ENCODE measurements around the gene MCOLN3. TPM values are rescaled to one million over a fixed set of nuclear protein-coding genes. Genes with fewer than 3 reads are reported as not detected.

Gene MCOLN3
- total and polyA plus RNA-seq, 3 experiments from 2014 or later, result 0.29 to 0.50 (median 0.47) TPM

DNA sequence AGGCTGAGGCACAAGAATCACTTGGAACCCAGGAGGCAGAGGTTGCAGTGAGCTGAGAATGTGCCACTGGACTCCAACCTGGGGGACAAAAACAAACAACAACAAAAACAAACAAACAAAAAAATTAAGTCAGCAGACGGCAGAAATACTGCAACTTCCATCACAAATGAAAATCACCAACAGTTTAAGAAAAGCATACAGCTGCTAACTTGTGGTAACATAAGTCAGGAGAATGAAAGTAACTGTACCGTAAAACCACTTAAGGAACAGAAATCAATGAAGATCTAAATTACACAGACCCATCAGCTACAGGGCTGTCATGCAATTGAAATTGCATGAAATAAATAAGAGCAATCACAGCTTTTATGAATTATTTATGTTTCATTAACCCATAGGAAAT is 76.3 kb downstream of the MCOLN3 start:
- no peaks in the 10 kb centered on the region for H3K27me3 ChIP-seq (ENCODE audit: insufficient read depth, low read length, poor library complexity, severe bottlenecking)
- Mint-ChIP-seq H3K4me1 (peaks cover 48 to 73% (median 66%) of the 10 kb centered on the region in 3 donors), H3K9me3 (no peaks in the 10 kb centered on the region), H3K27ac (peak overlapping the region in 6 of 8 donors; percentile 34 to 89 (median 70)), H3K27me3 (no peaks in the 10 kb centered on the region), H3K4me3 (peak overlapping the region; percentile 18 to 79 (median 45)), H3K36me3 (peaks cover 0 to 19% (median 4%) of the 10 kb centered on the region in 3 donors)
- peaks cover 18% of the 10 kb centered on the region for H3K4me1 ChIP-seq (ENCODE audit: insufficient read depth, low read length)
- no peak overlapping the region for H3K4me3 ChIP-seq (ENCODE audit: low read length)
- ChIA-PET CTCF (interaction anchor here (1.2 to 3.8 kb wide), 4 partner anchors 17 to 56 kb away, joined by 3 to 26 read pairs (median 10); partner anchors contain the start of gene MCOLN2), POLR2A (interaction anchor here (1.3 kb wide), 1 partner anchor 25 kb away, joined by 3 read pairs; the partner anchor contains the start of gene MCOLN2)
- H3K9me3 ChIP-seq (ENCODE audit: low read length), result no peaks in the 10 kb centered on the region
- no peak for DNase-seq
- no peak overlapping the region for H3K27ac ChIP-seq (ENCODE audit: low read depth, low read length)
- H3K36me3 ChIP-seq (ENCODE audit: insufficient read depth, low read length), result no peaks in the 10 kb centered on the region

DNA sequence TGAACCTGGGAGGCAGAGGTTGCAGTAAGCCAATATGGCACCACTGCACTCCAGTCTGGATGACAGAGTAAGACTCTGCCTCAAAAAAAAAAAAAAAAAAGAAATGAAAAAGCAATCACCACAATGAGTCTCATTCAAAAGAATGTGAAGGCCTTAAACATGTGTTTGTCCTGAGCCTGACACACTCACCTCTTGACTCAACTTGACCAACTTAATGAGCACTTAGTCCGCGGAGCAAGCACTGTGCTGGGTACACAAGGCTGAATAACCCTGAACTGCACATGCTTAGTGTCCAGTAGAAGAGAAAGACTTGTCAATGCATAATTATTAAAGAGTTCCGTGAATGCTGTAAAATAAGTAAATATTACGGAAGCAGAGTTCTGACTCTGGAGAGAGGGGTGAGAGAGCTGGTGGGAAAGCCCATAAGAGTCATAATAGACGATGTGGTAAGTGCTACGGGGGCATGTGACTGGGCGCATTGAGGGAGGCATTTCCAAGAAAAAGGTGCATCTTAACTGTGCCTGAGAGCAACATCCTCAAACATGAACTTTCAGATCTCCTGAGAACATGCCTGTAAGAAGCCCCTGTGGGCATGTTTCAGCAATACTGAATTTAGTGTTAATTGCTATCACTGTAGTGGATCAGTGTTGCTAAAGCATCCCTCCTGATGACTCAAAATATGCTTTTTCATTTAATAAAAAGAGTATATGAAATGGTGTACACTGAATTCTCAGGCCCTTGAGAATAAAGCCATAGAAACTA is 78.6 kb downstream of the MCOLN3 start:
- CTCF ChIA-PET, result interaction anchor here (3.8 kb wide), 1 partner anchor 25 kb away, joined by 26 read pairs; no protein-coding TSS in a partner anchor
- no peak for DNase-seq

DNA sequence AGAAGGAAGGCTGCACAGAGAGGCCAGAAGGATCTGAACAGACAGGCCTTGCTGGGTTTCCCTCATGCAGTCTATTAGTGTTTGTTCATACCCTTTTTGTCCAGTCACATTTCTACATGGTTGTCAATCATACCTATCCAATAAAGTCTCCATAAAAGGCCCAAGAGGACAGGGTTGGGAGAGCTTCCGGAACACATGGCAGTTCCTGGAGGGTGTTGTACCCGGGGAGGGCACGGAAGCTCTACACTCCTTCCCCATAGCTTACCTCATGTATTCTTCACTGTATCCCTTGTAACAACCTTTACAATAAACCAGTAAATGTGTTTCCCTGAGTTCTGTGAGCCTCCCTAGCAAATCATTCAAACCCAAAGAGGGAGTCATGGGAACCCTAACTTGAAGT is 79.4 kb downstream of the MCOLN3 start:
- peaks cover 26 to 45% (median 40%) of the 10 kb centered on the region in 3 donors for H3K4me1 Mint-ChIP-seq

More for the DNA sequence above, 78.6 kb downstream of the MCOLN3 start:
- no peak overlapping the region for H3K27ac ChIP-seq (ENCODE audit: low read depth, low read length)
- Mint-ChIP-seq H3K27me3 (no peaks in the 10 kb centered on the region), H3K4me3 (peak overlapping the region in 2 of 7 donors; percentile 17 to 39), H3K4me1 (peaks cover 31 to 53% (median 48%) of the 10 kb centered on the region in 3 donors), H3K27ac (peak overlapping the region in 5 of 8 donors; percentile 50 to 82 (median 61)), H3K36me3 (peaks cover 0 to 25% (median 7%) of the 10 kb centered on the region in 3 donors), H3K9me3 (no peaks in the 10 kb centered on the region)
- H3K36me3 ChIP-seq (ENCODE audit: insufficient read depth, low read length), result no peaks in the 10 kb centered on the region
- H3K4me1 ChIP-seq (ENCODE audit: insufficient read depth, low read length), result peaks cover 8% of the 10 kb centered on the region
- POLR2A ChIA-PET, result no interaction called here
- no peaks in the 10 kb centered on the region for H3K27me3 ChIP-seq (ENCODE audit: insufficient read depth, low read length, poor library complexity, severe bottlenecking)
- H3K9me3 ChIP-seq (ENCODE audit: low read length), result no peaks in the 10 kb centered on the region
- no peak overlapping the region for H3K4me3 ChIP-seq (ENCODE audit: low read length)

DNA sequence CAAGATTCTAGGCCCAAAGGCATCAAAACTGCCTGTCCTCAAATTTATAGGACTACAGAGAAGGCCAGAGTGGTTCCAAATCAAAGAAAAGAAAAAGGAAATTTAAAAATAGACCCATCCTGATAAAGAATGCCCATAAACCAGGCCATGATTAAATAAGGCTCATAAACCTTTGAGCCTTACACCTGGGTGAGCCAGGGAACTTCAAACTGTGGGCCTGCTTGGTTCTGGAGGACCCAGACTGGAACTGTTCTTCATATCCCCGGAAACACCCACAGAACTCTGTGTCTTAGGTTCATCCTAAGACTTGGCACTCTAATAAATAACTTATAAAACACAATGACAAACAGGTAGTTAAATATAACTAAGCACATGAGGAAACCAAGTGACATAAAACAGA is 80.2 kb downstream of the MCOLN3 start:
- H3K4me3 ChIP-seq (ENCODE audit: low read length), result no peak overlapping the region
- H3K27ac ChIP-seq (ENCODE audit: low read depth, low read length), result no peak overlapping the region
- H3K27ac Mint-ChIP-seq, result peak overlapping the region in 1 of 8 donors; percentile 37
- H3K4me3 Mint-ChIP-seq, result no peak overlapping the region
- no peaks in the 10 kb centered on the region for H3K9me3 Mint-ChIP-seq
- H3K27me3 ChIP-seq (ENCODE audit: insufficient read depth, low read length, poor library complexity, severe bottlenecking), result no peaks in the 10 kb centered on the region
- H3K4me1 ChIP-seq (ENCODE audit: insufficient read depth, low read length), result no peaks in the 10 kb centered on the region
- H3K27me3 Mint-ChIP-seq, result no peaks in the 10 kb centered on the region
- peaks cover 0 to 37% (median 16%) of the 10 kb centered on the region in 3 donors for H3K36me3 Mint-ChIP-seq
- no peak for DNase-seq
- H3K4me1 Mint-ChIP-seq, result peaks cover 18 to 37% (median 33%) of the 10 kb centered on the region in 3 donors
- POLR2A ChIA-PET, result no interaction called here
- no peaks in the 10 kb centered on the region for H3K36me3 ChIP-seq (ENCODE audit: insufficient read depth, low read length)
- CTCF ChIA-PET, result no interaction called here
- H3K9me3 ChIP-seq (ENCODE audit: low read length), result no peaks in the 10 kb centered on the region

More for the DNA sequence above, 79.4 kb downstream of the MCOLN3 start:
- POLR2A ChIA-PET, result no interaction called here
- H3K36me3 ChIP-seq (ENCODE audit: insufficient read depth, low read length), result no peaks in the 10 kb centered on the region
- H3K4me1 ChIP-seq (ENCODE audit: insufficient read depth, low read length), result no peaks in the 10 kb centered on the region
- H3K4me3 ChIP-seq (ENCODE audit: low read length), result no peak overlapping the region
- Mint-ChIP-seq H3K27me3 (no peaks in the 10 kb centered on the region), H3K4me3 (no peak overlapping the region), H3K9me3 (no peaks in the 10 kb centered on the region), H3K36me3 (peaks cover 0 to 29% (median 9%) of the 10 kb centered on the region in 3 donors), H3K27ac (no peak overlapping the region)
- H3K9me3 ChIP-seq (ENCODE audit: low read length), result no peaks in the 10 kb centered on the region
- no peaks in the 10 kb centered on the region for H3K27me3 ChIP-seq (ENCODE audit: insufficient read depth, low read length, poor library complexity, severe bottlenecking)
- CTCF ChIA-PET, result no interaction called here
- no peak overlapping the region for H3K27ac ChIP-seq (ENCODE audit: low read depth, low read length)
- DNase-seq, result no peak

Other genes with a start within 250 kb of the MCOLN3 start
- gene LPAR3, start 155.3 kb downstream of the MCOLN3 start, total RNA-seq, result 1 to 10 TPM in 1 of 2 experiments, under 1 TPM in 1; 0.85 to 1.1 TPM
- 1.5 TPM for gene LPAR3, start 155.3 kb downstream of the MCOLN3 start, polyA plus RNA-seq
- gene MCOLN2, start 51.4 kb downstream of the MCOLN3 start, total RNA-seq, result 100 to 1,000 TPM; 103 to 110 TPM
- gene MCOLN2, start 51.4 kb downstream of the MCOLN3 start, polyA plus RNA-seq, result 18.7 TPM
- 1 to 10 TPM; 2.8 to 3.3 TPM for gene SYDE2, start 152.5 kb upstream of the MCOLN3 start, total RNA-seq
- 1.7 TPM for gene SYDE2, start 152.5 kb upstream of the MCOLN3 start, polyA plus RNA-seq
- 10 to 100 TPM; 27.7 to 29.3 TPM for gene C1orf52, start 211.2 kb upstream of the MCOLN3 start, total RNA-seq
- gene C1orf52, start 211.2 kb upstream of the MCOLN3 start, polyA plus RNA-seq, result 22.1 TPM
- 10 to 100 TPM; 21.9 to 27.1 TPM for gene BCL10, start 228.1 kb upstream of the MCOLN3 start, total RNA-seq
- gene BCL10, start 228.1 kb upstream of the MCOLN3 start, polyA plus RNA-seq, result 21.6 TPM